Fibroblast of lung (primary cell): Measurements from ENCODE around the gene IGFL2. TPM values are rescaled to one million over a fixed set of nuclear protein-coding genes. Genes with fewer than 3 reads are reported as not detected.
A peak's percentile ranks its signal among the peaks of the same experiment; 100 is the strongest.

ENCODE experiments used
- DNase-seq, 2 donors: peaks; one replicate each; pipeline versions ENCODE4 v3.0.0 to v3.0.0-alpha.2; 2010; ENCODE audit warnings: low read depth in 2 of 2
- H2AFZ ChIP-seq: 2 replicates; pipeline ENCODE4 v1.5.1; 2012; ENCODE audit warnings: low read length, control low read depth, inconsistent platforms
- H3K27ac ChIP-seq: 2 replicates; pipeline ENCODE4 v1.5.1; 2011; ENCODE audit warnings: low read length, control low read depth; ENCODE audit not compliant: insufficient read depth
- H3K27me3 ChIP-seq: 2 replicates; pipeline ENCODE4 v1.5.1; 2011; ENCODE audit warnings: mild to moderate bottlenecking, low read length; ENCODE audit not compliant: control insufficient read depth, insufficient read depth
- H3K36me3 ChIP-seq: 2 replicates; pipeline ENCODE4 v1.5.1; 2011; ENCODE audit warnings: low read length; ENCODE audit not compliant: control insufficient read depth, insufficient read depth
- H3K4me1 ChIP-seq: 2 replicates; pipeline ENCODE4 v1.5.1; 2011; ENCODE audit warnings: low read length; ENCODE audit not compliant: control insufficient read depth, insufficient read depth; ENCODE audit errors: extremely low read depth
- H3K4me2 ChIP-seq: 2 replicates; pipeline ENCODE4 v1.5.1; 2011; ENCODE audit warnings: low read length, control low read depth; ENCODE audit not compliant: insufficient read depth; ENCODE audit errors: extremely low read depth
- H3K4me3 ChIP-seq, 4 experiments: fragments of 200-600 bp in 1 of 4; sonication (generic) in 1 of 4; replicated peaks in 1 of 4; 2 replicates each; pipeline ENCODE4 v1.5.1; 2011 to 2016; ENCODE audit warnings: low read length in 4 of 4, low read depth in 3 of 4, mild to moderate bottlenecking in 3 of 4, control low read depth in 2 of 4, inconsistent platforms in 1 of 4, mixed read lengths in 1 of 4; ENCODE audit not compliant: insufficient read depth in 1 of 4; ENCODE audit errors: control extremely low read depth in 1 of 4
- H3K79me2 ChIP-seq: 2 replicates; pipeline ENCODE4 v1.5.1; 2012; ENCODE audit warnings: mild to moderate bottlenecking, low read length, inconsistent platforms; ENCODE audit not compliant: control insufficient read depth, insufficient read depth
- H3K9ac ChIP-seq: 2 replicates; pipeline ENCODE4 v1.5.1; 2011; ENCODE audit warnings: mild to moderate bottlenecking, low read length, control low read depth; ENCODE audit not compliant: insufficient read depth
- H3K9me3 ChIP-seq: 2 replicates; pipeline ENCODE4 v1.5.1; 2012; ENCODE audit warnings: low read depth, low read length; ENCODE audit not compliant: control insufficient read depth, insufficient read depth
- H4K20me1 ChIP-seq: 2 replicates; pipeline ENCODE4 v1.5.1; 2011; ENCODE audit warnings: low read length; ENCODE audit not compliant: control insufficient read depth, insufficient read depth; ENCODE audit errors: extremely low read depth
- CTCF ChIP-seq, 2 donors: IDR thresholded peaks in 1 of 2; conservative IDR thresholded peaks in 1 of 2; 1 replicate in 1 of 2; 2 replicates in 1 of 2; pipeline ENCODE4 v1.5.1; 2011 to 2012; ENCODE audit warnings: low read length in 2 of 2, control low read depth in 1 of 2, inconsistent platforms in 1 of 2, low read depth in 1 of 2, mild to moderate bottlenecking in 1 of 2
- EZH2 ChIP-seq: IDR thresholded peaks from 2 replicates; pipeline ENCODE4 v1.5.1; 2012; ENCODE audit warnings: low read length, control low read depth, mild to moderate bottlenecking; ENCODE audit errors: missing control alignments
- polyA plus RNA-seq, 2 donors: library from polyadenylated mRNA; depleted of rRNA in 1 of 2; stranded (reverse) in 1 of 2; unstranded in 1 of 2; fragments of >200 nt; gene quantifications; 2 replicates each; pipeline ENCODE4 v1.2.1, GENCODE V29; 2011 to 2012; ENCODE audit warnings: missing spikeins in 1 of 2
- total RNA-seq: library from RNA; depleted of rRNA; stranded (reverse); fragments of >200 nt; gene quantifications from 2 replicates; pipeline ENCODE4 v1.2.1, GENCODE V29; 2014

The IGFL2 gene
- total and polyA plus RNA-seq, 2 donors (not counting 1 experiment from before 2014, with no cell fraction given): not detected

- H3K9ac ChIP-seq: no peak overlapping the region
- peak; percentile 61 to 70 for DNase-seq
These were observed 13.5 kb upstream of the IGFL2 start for GRCh38 chr19:46134527-46134926.

DNA sequence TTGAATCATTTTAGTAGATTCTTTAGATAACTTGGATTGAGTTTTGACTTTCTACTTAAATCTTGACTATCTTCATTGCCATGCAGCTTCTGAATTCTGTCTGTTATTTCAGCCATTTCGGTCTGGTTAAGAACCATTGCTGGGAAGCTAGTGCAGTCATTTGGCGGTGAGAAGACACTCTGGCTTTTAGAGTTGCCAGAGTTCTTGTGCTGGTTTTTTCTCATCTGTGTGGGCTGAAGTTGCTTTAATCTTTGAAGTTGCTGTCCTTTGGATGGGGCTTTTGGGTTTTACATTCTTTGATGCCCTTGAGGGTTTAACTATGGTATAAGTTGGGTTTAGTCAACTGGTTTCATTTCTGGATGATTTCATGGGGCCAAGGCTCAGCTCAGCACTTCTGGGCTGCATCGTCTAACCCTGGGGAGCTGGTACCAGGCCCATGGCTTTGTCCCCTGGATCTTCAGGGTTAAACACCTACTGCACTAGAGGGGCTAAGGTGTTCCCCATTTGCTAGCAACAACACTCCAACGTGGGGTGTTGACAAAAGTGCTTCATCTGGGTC, 10.0 kb upstream of the IGFL2 start:
- Histone ChIP-seq H3K4me1 (peaks cover 4% of the 10 kb centered on the region), H3K4me2 (no peak overlapping the region), H3K27ac (no peak overlapping the region), H3K27me3 (peaks cover 6% of the 10 kb centered on the region), H3K79me2 (no peaks in the 10 kb centered on the region), H3K9ac (no peak overlapping the region), H4K20me1 (no peaks in the 10 kb centered on the region), H3K36me3 (no peaks in the 10 kb centered on the region), H3K4me3 (no peak overlapping the region), H3K9me3 (no peaks in the 10 kb centered on the region), H2AFZ (no peak overlapping the region)
- no peak for DNase-seq
- no peak for TF ChIP-seq EZH2
- no peak for TF ChIP-seq CTCF (conservative IDR thresholded peaks at IDR 0.05 in 1 of 2, IDR thresholded peaks at IDR 0.05 in 1 of 2; ENCODE audit: low read depth in 1 of 2, low read length in 2 of 2)

More at GRCh38 chr19:46134527-46134926, 13.5 kb upstream of the IGFL2 start:
- H4K20me1 ChIP-seq: no peaks in the 10 kb centered on the region
- H2AFZ ChIP-seq: no peak overlapping the region
- no peak overlapping the region for H3K4me3 ChIP-seq
- no peaks in the 10 kb centered on the region for H3K79me2 ChIP-seq
- H3K27me3 ChIP-seq: peaks cover 3% of the 10 kb centered on the region
- H3K4me1 ChIP-seq: peaks cover 6% of the 10 kb centered on the region
- no peaks in the 10 kb centered on the region for H3K9me3 ChIP-seq
- no peak overlapping the region for H3K27ac ChIP-seq
- no peaks in the 10 kb centered on the region for H3K36me3 ChIP-seq
- no peak overlapping the region for H3K4me2 ChIP-seq
- TF ChIP-seq CTCF (conservative IDR thresholded peaks at IDR 0.05 in 1 of 2, IDR thresholded peaks at IDR 0.05 in 1 of 2; ENCODE audit: low read depth in 1 of 2, low read length in 2 of 2) (no peak), EZH2 (no peak)

- Histone ChIP-seq H3K9ac (no peak overlapping the region), H3K4me2 (no peak overlapping the region), H3K27me3 (peaks cover 9% of the 10 kb centered on the region), H3K4me3 (no peak overlapping the region), H3K4me1 (no peaks in the 10 kb centered on the region), H3K9me3 (no peaks in the 10 kb centered on the region), H4K20me1 (no peaks in the 10 kb centered on the region), H2AFZ (no peak overlapping the region), H3K36me3 (no peaks in the 10 kb centered on the region), H3K27ac (no peak overlapping the region), H3K79me2 (no peaks in the 10 kb centered on the region)
- no peak for TF ChIP-seq EZH2
- DNase-seq: no peak
These were observed 6.6 kb upstream of the IGFL2 start for GRCh38 chr19:46141421-46141820.
